Measurements from ENCODE around the gene SH3RF3.

DNA sequence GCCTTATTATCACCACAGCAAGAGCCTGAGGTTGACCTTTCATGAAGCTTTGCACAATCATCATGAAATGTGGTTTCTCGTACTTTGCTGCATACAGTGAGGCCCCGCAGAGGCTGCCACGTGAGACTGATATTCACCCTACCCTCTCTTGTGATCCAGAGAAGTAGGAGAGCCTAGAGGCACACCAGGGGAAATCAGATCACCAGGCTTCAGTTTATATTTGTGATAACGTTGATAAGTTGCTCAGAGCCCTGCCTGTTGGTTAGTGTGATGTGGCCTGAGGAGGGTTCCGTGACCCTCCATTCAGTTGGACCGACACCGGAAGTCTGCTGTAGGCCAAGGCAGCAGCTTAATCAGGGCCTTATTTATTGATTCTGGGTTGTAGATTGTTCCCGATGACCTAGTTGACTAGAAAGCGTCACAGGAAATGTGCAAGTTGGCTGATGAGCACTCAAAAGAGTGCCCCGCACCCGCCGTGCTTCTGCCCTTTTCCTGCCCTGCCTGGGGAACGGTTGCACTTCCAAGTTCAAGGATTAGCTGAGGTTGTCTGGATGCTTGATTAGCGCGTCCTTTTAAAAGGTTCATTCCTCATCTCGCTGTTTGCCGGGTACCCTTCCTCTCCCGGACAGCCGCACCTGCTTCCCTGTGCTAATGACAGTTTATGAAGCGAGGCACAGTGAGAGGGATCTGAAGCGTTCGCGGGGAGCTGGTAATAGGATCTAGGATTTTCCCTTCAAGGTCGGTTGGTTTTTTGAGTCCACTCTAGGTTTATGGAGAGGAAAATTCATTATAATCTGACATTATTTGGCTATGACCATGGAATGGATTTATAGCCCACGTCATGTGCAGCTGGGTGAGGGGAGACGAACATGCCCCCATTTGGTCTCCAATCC is 146.4 kb downstream of the SH3RF3 start:
- TF ChIP-seq GATA3 (IDR thresholded peaks at IDR 0.05; ENCODE audit: low read depth, low read length) (no peak), GATA2 (IDR thresholded peaks at IDR 0.05; ENCODE audit: low read depth, low read length) (no peak)
